NCI-H2107 treated with DMSO at 0.1 percent for 48 hours (cell line): ENCODE data around the gene JPH2.
"Not testable (repeated sequence)": the region's sequence is repeated elsewhere in the genome, so short reads cannot be mapped to it uniquely, and the experiment has no call there.

Experiments
- DNase-seq: peaks from one replicate; lab custom pipeline; 2025; ENCODE audit not compliant: unreplicated experiment; lab: John Stamatoyannopoulos, UW

The JPH2 gene

DNA sequence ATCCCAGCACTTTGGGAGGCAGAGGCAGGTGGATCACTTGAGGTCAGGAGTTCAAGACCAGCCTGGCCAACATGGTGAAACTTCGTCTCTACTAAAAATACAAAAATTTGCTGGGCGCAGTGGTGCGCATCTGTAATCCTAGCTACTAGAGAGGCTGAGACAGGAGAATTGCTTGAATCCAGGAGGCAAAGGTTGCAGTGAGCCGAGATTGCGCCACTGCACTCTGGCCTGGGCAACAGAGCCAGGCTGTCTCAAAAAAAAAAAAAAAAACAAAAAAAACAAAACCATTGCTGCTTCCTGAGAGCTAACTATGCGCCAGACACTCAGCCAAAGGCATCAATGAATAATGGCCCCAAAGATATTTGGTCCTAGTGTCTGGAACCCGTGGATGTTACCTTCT, 57.7 kb downstream of the JPH2 start:
- not testable (repeated sequence) for DNase-seq

DNA sequence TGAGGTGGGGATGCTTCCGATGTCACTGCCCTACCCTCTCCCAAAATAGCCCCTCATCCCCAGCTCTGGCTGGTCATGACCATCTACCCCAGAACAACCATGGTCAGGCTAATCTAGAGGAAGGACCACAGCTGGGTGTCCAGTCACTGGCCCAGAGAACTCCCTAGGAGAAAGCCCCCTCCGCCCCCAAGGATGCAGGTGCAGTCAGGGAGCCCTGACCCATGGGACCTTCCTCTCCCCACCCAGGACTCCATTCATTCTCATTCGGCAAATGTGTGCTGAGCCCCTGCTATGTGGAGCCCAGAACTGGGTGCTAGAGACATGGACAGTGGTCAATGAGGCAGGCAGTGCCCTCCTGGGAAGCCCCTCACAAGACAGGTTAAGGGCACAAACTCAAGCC, 60.5 kb downstream of the JPH2 start:
- DNase-seq, result no peak

DNA sequence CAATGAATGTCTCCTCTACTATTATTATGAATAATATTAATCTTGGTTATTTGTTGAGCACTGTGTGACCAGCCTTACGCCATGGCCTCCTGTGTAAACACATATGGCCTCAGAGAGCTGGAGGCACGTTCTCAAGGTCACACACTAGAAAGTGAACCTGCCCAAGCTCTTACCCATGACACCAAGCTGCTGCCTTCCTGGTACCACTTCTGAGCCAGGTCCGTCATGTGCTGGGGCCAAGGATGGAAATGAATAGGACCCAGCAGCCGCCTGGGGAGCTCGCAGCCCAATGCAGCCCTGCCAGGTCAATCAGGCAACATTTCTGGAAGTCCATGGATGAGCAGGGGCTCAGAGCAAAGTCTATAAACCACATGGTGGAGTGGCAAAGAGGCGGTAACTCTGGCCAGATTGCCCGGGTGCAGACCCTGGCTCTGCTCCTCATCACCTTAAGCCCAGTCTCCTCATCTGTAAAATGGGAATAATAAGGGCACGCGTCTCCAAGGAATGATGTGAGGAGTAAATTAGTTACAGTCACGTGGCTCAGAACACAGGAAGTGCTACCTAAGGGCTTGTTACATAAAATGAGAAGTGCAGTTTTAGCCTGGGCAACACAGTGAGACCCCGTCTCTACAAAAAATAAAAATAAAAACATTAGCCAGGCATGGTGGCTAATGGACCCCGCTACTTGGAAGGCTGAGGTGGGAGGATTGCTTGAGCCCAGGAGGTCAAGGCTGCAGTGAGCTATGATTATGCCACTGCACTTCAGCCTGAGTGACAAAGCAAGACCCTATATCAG, 61.5 kb downstream of the JPH2 start:
- DNase-seq, result no peak

DNA sequence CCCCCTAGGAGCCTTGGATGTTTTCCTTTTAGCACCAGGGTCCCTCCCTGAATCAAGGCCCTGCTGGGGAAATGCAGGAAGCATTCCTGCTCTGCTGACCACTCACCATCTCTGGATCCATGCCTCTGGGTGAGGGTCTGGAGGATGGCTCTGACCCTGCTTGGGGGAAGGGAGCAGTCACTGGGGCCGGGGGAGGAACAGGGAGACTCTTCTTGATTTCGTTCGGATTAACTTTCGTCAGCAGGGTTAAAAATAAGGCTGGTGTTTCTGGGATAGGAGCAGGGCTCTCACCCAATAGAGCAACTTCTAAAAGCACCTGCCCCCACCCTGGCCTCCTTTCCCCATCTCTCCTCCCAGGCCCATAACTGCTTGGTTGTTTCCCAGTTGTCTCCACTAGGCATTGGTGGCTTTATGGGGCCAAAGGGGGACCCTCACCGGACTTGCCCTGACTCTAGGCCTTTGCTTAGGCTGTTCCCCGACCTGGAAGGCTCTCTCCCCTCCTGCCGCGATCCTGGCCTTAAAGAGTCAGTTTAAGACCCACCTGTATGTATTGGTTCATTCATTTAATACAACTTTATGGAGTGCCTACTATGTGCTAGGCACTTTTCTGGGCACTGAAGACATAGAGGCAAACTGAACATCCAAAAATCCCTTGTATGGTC, 63.0 kb downstream of the JPH2 start:
- DNase-seq, result no peak

DNA sequence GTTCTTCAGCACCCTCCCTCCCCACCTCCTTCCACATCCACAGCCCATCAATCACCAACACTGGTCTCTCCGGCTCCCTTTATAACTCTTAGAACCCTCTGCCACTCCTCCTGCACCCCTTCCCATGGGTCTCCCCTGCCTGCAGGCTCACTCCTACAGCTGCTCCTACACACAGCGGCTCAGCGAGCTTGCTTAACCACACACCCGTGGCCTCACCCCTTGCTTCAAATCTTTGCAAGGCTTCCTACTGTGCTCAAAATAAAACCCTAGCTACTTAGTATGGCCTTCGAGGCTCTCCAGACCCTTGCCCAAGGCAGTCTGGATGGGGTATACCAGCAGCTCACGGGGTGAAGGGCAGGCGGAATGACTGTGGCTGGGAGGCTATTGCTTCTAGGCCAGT, 63.7 kb downstream of the JPH2 start:
- no peak for DNase-seq

DNA sequence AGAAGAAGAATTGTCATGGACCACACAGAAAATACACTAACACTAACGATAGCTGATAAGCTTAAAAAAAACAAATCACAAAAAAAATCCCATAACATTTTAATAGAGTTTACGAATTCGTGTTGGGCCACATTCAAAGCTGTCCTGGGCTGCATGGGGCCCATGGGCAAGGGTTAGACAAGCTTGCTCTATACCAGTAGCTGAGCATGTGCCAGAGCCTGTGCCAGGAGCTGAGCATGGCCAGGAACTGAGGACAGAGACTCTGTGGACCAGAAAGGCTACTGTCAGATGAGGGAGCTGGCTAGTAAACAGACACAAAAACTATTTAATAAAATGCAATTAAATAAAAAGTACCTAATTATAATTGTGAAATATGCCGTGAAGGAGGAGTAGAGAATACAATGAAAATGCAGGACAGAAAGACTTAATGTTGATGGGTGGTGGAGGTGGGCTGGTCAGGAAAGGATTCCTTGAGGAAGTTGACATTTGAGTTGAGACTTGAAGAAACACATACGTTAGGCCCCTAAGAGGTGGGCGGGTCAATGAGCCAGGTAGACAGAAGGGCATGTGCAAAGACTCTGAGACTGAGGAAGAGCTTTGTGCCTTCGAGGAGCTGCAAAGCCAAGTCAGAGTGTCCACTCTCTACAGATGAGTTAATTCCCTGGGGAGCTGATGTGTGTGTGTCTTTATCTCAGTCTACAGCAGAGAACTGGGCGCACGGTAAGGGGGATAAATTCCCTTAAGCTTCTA, 66.1 kb downstream of the JPH2 start:
- DNase-seq, result no peak

DNA sequence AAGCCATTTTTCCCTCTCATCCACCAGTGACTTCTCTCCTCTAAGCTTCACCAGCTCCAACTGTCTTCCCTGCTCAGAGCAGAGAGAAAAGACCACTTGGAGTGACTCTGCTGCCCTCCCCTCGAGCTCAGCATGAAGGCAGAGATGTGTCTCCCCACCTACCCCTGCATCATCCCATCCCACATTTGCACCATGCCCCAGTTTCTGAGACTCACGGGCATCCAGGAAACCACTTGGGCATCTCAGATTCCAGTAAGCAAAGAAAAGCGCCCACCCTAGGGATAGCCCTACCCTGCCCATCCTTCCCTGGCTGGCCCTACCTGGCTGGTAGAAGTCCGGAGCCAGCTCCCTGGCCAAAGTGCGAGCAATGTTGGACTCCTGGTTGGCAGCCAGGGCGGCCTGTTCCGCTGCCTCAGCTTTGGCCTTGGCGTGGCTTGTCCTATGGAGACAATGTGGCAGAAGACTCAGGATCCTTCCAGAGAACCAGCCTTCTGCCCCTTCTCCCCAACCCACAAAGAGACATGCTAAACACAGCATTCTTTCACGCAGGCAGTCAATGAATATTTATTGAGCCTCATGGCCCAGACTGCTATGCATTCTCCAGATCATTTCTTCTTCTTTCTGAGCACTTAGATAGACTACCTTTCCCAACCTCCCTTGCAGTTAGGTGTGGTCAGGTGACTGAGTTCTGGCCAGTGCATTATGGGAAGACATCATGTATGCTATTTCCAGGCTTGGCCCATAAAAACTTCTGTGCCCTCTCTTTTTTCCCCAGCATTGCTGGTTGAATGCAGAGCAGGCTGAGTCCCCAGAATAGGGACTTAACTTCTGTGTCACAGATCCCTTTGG, 68.6 kb downstream of the JPH2 start:
- DNase-seq, result no peak

DNA sequence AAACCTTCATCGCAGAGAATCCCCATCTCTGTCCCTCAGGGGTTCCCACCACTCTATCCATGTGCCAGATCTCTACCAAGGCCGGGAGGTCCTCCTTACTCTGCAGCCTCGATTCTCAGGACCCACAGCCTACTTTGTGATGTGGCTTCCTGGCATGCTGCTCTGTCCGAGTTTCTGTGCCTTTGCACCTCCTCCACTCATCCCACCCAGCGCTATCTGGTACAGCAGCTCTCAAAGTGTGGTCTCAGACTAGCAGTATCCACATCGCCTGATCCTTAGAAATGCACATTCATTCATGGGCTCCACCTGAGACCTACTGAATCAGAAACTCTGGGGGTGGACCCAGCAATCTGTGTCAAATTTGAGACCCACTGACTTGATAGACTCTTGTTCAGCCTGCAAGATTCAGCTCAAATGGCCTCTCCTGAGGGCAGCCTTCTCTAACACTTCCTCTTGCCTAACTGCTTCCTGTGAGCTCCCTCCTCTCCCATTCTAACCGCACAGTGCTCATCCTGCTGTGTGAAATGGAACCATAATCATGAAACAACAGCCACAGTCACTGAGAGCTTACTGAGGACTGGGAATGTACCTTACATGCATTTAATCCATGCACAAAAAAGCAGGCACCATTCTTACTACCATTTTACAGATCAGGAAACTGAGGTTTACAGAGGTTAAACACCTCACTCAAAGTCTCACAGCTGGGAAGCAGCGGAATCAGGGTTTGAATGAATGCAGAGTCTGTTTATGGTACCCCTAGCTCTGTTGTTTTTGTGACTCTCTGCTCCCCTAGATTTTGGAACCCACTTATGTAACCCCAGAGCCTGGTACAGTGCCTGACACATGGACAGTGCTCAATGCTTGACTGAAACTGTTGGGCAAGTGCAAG, 69.4 kb downstream of the JPH2 start:
- DNase-seq, result no peak

DNA sequence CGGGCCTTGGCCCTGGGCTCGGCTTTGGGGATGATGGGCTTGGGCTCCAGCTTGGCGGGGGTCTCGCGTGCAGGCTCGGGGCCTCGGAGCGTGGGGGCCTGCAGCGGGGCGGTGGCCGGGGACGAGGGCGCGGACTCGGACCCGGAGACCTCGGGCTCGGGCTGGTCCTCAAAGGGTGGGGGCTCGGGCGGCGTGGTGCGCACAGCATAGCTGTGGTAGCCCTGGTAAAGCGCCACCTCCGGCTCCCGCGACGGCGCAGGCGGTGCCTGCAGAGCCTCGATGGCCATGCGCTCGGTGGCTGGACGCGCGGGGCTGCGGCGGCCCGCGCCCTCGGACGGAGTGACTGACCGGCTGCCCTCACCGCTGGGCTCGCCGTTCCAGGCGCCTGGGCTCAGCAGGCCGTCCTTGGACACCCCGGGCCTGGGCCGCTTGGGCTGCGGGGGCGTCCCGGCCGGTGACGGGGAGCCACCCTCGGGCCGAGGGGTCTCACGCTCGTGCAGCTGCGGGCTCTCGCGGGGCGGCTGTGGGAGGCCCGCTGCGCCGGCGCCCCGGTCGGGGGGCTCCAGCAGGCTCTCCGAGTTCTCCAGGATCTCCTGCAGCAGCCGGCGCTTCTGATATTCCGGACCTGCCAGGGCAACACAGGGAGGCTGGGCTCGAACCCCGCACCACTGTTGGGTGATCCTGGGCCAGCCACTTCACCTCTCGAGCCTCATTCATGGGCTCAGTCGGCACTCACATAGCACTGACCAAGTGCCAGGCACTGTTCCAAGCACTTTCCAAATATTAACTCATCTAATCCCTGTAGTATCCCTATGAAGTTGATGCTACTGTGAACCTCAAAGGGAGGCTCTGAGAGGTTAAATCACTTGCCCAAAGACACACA, 71.0 kb downstream of the JPH2 start:
- DNase-seq, result no peak

DNA sequence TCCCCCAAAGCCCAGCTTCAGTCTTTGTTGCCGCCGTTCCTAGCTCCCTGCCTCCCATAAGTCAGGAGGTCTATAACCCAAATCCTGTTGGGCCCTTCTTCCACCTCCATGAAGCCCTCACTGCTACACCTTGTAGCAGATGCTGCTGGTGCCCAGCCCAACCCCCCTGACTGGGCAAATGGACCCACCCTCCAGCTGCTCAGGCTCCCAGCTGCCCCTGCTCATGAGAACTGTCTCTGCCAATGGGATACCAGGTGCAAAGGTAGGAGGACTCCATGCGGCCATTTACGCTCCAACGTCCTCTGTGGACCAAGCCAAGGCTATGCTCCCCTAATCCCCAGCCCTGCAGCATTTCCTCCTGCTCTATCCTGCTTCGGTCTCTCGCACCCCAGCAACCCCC, 71.8 kb downstream of the JPH2 start:
- no peak for DNase-seq

DNA sequence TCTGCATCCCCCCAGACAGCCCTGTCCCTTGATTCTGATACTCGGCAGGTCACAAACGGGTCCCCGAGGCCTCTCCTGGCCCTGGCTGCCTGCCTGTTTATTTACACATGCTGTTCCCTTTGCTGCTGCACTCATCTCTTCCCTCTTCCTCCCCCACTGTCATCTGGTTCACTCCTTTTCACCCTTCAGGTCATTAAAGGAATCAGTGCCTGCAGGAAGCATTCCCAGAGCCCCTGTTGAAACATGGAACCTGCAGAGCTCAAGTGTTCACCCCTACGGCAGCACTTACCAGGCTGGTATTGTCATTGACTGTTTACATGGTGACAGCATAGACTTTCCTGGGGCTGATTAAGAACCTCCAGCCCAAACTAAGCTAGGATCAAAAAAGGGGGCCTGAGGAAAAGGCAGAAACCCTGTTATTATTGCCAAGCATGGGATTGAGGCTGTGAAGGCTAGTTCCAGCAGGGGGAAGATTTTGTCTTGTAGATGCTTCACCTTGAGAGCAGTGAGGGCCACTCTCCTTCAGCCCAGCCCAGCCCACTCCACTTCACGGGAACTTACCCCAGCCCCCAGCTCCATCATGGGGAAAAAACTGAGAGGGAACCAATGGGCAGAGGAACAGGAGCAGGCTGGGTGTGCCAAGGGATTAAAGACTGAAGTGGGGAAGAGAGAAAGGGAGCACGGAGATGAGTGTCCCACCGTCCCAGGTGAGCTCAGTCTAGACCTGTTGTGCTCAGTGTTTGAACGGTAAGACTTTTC, 73.2 kb downstream of the JPH2 start:
- no peak for DNase-seq

DNA sequence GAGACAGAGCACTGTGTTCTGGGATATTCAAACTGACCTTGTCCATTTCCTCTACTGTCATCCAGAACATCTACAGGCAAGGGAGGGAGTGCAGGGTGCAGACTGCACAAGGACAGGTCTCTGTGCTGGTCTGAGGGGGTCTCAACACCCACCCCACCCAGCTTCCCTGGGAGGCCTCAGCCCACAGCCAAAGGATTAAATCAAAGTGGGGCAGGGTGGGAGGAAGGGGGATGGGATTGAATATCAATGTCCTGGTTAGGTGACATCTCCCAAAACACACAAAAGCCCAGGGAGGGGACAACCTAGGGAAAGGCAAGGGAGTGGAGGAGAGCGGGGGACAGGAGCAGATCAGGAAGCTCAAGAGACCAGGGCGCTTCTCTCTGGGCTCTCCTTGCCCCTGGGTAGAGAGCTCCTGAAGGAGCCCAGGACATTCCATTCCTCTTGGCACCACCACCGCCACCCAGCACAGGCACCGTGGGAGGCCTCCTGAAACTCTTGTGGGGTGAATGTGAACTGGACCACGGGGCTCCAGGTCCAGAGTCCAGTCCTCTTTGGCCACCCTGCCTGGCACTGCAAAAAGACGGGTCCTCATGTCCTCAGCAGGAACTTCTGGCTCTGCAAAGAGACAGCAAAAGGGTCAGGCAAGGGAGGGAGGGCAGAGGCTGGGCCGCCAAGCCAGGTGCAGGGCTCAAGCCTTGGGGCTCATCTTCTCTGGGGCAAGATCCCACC, 73.9 kb downstream of the JPH2 start:
- no peak for DNase-seq

DNA sequence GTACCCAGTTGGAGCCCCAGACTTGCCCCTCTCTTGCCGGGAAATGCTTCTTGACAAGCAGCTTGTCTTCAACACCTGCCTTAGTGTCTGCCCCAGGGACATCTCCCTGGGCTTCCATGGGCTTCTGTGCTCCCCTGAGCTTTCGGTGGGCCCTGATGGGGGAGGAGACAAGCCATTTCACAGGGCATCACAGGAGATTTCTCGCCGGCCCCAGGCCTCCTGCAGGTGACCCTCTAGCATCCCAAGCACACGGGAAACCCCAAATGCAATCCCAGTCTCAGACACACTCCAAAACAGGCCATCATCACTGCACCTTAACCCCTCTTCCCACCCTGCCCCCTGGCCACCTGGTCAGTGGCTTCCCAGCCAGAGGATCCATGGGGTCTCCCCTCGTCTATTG, 74.5 kb downstream of the JPH2 start:
- DNase-seq, result no peak

DNA sequence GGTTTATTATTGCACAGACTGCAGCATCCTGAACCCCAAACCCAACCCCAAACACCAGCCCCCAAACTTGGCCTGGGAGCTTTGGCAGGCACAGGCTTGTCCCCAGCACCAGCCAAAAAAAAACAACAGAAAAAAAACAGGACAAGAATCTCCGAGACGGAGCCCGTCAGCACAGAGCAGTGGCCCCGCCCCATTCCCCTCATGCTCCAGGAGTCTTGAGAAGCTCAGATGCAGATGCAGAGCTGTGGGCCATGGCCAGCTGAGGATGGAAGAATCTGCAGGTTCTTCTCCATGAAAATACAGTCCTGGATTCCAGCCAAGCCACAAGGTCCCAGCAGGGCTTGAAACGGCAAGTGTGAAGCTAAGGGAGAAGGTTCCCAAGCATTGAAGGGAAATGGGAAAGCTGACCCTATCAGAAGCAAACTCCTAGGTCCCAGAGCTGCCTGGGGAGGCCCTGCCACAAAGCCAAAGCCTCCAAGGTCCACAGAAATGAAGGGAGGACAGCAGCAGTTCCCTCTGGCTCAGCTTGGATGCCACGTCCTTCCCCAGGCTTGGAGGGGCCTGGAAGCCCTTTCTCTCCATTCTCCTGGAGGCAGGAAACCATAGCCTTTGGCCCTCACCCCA, 75.2 kb downstream of the JPH2 start:
- no peak for DNase-seq

DNA sequence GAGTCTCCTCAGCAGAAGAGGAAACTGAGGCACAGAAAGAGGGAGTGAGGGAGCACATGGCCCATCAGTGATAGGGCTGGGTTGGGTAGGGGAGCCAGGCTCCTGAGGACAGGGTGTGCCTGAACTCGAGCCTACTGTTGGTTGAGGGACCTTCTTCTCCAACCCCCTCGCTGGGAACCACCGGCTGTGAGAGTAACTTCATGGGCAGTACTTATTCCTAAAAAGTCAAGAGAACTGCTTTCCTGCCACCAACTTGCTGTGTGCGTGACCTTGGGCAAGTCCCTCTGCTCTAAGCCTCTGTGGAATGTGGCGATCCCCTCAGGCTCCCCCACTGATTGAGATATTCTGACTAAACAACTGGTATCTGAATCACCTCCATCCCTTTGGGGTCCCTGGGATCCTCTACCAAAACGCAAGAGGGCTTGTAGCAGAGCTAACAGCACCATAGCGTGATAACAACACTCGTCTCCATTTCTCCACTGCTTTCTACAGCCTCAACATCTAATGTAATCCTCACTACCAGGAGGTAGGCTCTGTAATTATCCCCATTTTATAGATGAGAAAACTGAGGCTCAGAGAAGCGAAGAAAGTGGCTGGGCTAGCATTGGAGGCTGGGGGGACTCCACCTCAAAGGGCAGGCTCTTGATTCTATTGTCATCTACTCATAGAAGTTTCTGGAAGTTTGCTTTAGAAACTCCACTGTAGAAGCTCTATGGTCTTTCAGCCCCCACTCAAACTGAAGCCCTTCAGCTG, 76.0 kb downstream of the JPH2 start:
- DNase-seq, result no peak

DNA sequence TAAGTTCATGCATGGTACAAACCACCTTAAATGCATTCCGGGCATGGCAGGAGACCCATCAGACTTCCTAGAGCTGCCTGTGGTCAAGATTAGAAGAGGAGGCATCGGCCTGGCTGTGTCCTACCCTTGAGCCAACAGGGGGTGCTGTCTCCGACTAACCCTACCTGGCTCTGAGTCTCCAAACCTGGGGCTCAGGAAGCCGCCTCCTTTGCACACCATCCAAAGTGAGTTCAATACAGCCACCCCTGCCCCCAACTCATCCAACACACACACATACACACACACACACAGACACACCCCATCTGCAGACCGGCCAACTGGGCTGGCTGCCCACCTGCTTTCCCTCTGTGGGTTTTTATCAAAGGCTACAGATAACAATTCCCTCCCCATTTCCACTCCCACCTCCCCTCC, 77.0 kb downstream of the JPH2 start:
- DNase-seq, result no peak

DNA sequence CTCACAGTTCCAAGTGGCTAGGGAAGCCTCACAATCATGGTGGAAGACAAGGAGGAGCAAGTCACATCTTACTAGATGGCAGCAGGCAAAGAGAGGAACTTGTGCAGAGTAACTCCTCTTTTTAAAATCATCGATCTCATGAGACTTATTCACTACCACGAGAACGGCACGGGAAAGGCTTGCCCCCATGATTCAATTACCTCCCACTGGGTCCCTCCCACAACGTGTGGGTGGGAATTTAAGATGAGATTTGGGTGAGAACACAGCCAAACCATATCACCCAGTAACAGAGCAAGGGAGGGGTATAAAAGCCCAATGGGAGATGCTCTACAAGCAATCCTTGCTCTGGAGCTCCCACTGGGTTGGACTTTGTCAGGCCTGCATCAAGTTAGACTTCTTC, 80.4 kb downstream of the JPH2 start:
- DNase-seq, result no peak
